ENCODE measurements around the gene NUP214.

Gene NUP214

DNA sequence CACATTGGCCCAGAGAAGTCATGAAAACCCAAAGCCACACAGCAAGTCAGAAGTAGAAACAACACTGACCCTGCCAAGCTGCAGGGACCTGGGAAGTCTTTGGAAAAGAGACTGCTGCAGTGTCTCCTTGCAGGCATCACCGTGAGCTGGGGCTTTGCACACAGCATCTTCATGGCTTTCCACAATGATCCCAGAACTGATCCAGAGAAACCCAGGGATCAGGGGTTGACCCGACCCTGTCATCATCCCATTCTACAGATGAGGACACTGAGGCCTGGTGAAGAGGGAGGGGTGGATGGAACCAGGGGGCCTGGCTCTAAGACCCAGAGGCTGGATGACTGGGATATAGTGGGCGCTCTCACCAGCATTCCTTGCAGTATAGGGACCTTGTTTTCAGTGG, 155.3 kb downstream of the NUP214 start:
- no peak for DNase-seq

DNA sequence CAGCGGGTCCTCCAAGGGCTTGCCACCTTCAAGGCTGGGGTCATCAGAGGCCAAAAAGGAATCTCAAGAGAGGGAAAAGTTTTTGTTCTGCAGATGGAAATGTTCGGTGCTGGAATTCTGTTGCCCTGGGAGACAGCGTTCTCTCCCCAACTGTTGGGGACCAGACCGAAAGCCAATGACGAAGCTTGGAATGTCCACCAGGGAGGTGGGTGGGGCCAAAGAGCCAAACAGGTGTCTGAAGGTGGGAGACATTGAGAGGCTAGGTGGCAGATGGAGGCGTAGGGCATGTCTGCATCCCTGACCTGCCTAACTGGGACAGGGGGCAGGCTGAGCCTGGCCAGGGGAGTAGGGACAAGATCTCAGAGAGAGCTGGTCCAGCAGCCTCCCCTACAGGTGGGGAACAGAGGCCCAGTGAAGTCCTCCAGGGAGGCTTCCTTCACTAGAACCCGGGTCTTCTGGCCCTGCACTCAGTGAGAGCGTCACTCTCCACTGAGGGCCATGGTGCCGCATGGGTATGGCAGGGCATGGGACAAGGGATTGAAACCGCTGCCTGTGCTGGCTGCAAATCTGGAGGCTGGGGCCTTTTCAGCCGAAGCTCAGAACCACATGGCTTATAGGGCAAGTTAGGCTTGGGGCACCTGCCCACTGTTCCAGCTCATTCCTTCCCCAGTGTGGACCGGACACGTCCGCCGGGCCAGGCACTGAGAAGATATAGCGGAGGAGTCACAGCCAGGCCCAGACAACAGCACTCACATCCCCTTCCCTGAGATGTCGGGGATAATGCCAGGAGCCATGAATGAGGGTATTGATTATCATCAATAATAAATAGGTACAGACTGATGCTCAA, 156.0 kb downstream of the NUP214 start:
- DNase-seq = no peak

DNA sequence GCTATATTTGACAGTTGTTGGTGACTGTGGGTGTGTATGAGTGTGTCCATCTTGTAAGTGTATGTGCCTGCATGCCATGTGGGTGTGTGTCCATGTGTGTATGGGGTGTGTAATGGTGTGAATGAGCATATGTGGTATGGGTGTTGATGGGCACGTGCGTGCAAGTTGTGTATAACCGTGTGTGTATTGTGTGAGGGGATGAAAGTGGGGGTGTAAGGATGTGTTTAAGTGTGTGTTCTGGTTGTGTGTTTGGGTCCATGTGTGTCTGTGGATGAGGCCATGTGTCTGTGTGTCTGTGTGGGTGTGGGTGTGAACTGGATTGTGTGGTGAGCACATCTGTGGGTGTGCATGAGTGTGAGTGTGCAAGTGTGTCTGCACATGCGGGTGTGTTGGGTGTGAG, 156.8 kb downstream of the NUP214 start:
- DNase-seq = no peak

DNA sequence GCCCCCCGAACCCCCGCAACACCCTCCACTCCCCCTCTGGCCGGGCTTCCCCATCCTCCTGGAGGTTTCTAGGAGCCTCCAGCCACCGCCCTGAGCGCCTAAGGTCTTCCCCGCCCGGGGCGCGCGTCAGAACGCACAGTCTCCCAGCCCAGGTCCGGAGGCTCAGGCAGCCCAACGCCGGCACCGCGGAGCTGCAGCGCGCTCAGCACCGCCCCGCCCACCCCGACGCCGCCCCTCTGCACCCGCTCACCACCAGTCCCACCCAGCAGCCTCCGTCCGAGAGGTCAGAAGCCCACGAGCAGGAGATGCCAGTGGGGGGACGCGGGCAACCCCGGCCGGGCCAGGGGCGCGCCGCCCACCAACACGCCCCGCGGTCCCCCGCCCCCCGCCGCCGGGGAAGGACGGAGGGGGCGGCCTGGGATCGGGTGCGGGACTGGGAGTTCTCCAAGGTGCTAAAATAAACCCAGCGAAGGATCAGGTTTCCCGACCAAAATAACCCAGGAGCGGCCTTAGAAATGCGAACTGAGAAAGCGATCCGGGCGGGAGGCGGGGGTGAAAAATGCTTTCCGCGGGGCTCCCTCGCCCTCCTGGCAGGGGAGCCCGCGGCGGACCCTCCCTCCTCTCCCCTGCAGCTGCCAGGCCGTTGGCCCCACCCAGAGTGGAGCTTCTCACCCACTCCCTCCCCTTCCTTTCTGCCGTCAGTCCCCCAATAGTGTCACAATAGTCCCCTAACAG, 157.5 kb downstream of the NUP214 start:
- no peak for DNase-seq

Data from stimulated activated CD4-positive, alpha-beta T cell treated with anti-CD3 and anti-CD28 coated beads, Interleukin-1b, Interleukin-23, amount 100 ng/mL, for 48 hours (primary cell).